Smooth muscle cell (in vitro differentiated cells): ENCODE measurements around the gene ATP6V0E2. TPM values are rescaled to one million over a fixed set of nuclear protein-coding genes. Genes with fewer than 3 reads are reported as not detected.

Experiments
- DNase-seq: peaks from one replicate; lab custom pipeline; 2025; ENCODE audit not compliant: unreplicated experiment; lab: John Stamatoyannopoulos, UW
- H2AFZ ChIP-seq: fragments of 200-600 bp; sonication (generic); 2 replicates; pipeline ENCODE4 v1.6.0; 2016; ENCODE audit warnings: antibody characterized with exemption, low read depth, mild to moderate bottlenecking
- H3F3A ChIP-seq: fragments of 200-600 bp; sonication (generic); 2 replicates; pipeline ENCODE4 v1.6.0; 2017; ENCODE audit warnings: antibody characterized with exemption, low read depth
- H3K27ac ChIP-seq: fragments of 200-600 bp; sonication (generic); 2 replicates; pipeline ENCODE4 v1.5.1; 2016; ENCODE audit warnings: low read depth, mild to moderate bottlenecking
- H3K27me3 ChIP-seq: fragments of 200-600 bp; sonication (generic); 2 replicates; pipeline ENCODE4 v1.6.1; 2016; ENCODE audit warnings: low read depth, mild to moderate bottlenecking
- H3K36me3 ChIP-seq: fragments of 200-600 bp; sonication (generic); 2 replicates; pipeline ENCODE4 v1.5.1; 2016; ENCODE audit warnings: low read depth
- H3K4me1 ChIP-seq: fragments of 200-600 bp; sonication (generic); 2 replicates; pipeline ENCODE4 v1.5.1; 2016; ENCODE audit warnings: low read depth
- H3K4me2 ChIP-seq: fragments of 200-600 bp; sonication (generic); 2 replicates; pipeline ENCODE4 v1.6.0; 2016; ENCODE audit warnings: mild to moderate bottlenecking
- H3K4me3 ChIP-seq: fragments of 200-600 bp; sonication (generic); 2 replicates; pipeline ENCODE4 v1.5.1; 2016; ENCODE audit warnings: mild to moderate bottlenecking
- H3K79me2 ChIP-seq: fragments of 200-600 bp; sonication (generic); 2 replicates; pipeline ENCODE4 v1.6.0; 2016; ENCODE audit warnings: low read depth, mild to moderate bottlenecking
- H3K9ac ChIP-seq: fragments of 200-600 bp; sonication (generic); 2 replicates; pipeline ENCODE4 v1.6.0; 2016; ENCODE audit warnings: low read depth
- H3K9me3 ChIP-seq: fragments of 200-600 bp; sonication (generic); replicated peaks from 2 replicates; pipeline ENCODE4 v1.5.1; 2016; ENCODE audit warnings: low read depth
- H4K20me1 ChIP-seq: fragments of 200-600 bp; sonication (generic); 2 replicates; pipeline ENCODE4 v1.6.0; 2016; ENCODE audit warnings: low read depth
- CTCF ChIP-seq: fragments of 200-600 bp; sonication (generic); IDR thresholded peaks from 2 replicates; pipeline ENCODE4 v1.5.1; 2017; ENCODE audit warnings: borderline replicate concordance, mild to moderate bottlenecking, antibody characterized with exemption; ENCODE audit not compliant: insufficient read depth, poor library complexity, severe bottlenecking
- WGBS: methylation state at CpG from one replicate; pipeline ENCODE4 v1.1.7; 2016; ENCODE audit warnings: low lambda C conversion rate; 5-methylcytosine and 5-hydroxymethylcytosine counted together
- polyA plus RNA-seq: library from polyadenylated mRNA; unstranded; fragments of >200 nt; fragmentation: Nextera tagmentation; extraction: Ambion mirVana; gene quantifications from 2 replicates; pipeline ENCODE4 v1.2.1, GENCODE V29; 2016
- total RNA-seq: library from RNA; depleted of rRNA; stranded (reverse); fragments of >200 nt; gene quantifications from 2 replicates; pipeline ENCODE4 v1.2.3, GENCODE V29; 2014

Gene ATP6V0E2
- total and polyA plus RNA-seq, 2 experiments from 2014 or later: 4.6 TPM

- peaks cover 5% of the 10 kb centered on the region for H3K4me1 ChIP-seq
- H3K4me2 ChIP-seq: no peak overlapping the region
- no peak overlapping the region for H2AFZ ChIP-seq
- no peak for DNase-seq
- H3K27ac ChIP-seq: no peak overlapping the region
- 92% methylated on average over 25 of the region's 25 CpGs for WGBS
- H3K36me3 ChIP-seq: no peaks in the 10 kb centered on the region
- no peaks in the 10 kb centered on the region for H3K27me3 ChIP-seq
- no peak for TF ChIP-seq CTCF
- no peaks in the 10 kb centered on the region for H3K9me3 ChIP-seq
- no peaks in the 10 kb centered on the region for H3F3A ChIP-seq
- H4K20me1 ChIP-seq: no peaks in the 10 kb centered on the region
- no peaks in the 10 kb centered on the region for H3K79me2 ChIP-seq
- no peak overlapping the region for H3K9ac ChIP-seq
- H3K4me3 ChIP-seq: no peak overlapping the region
These were observed 5.8 kb upstream of the ATP6V0E2 start for GRCh38 chr7:149867762-149868622.

GRCh38 chr7:149868623-149869290 lies 5.0 kb upstream of the ATP6V0E2 start:
- no peaks in the 10 kb centered on the region for H4K20me1 ChIP-seq
- WGBS: 82% methylated on average over 7 of the region's 7 CpGs
- DNase-seq: no peak

GRCh38 chr7:149869291-149869650 lies 4.5 kb upstream of the ATP6V0E2 start:
- Histone ChIP-seq H4K20me1 (no peaks in the 10 kb centered on the region), H3K9ac (no peak overlapping the region), H3K9me3 (no peaks in the 10 kb centered on the region), H3K27me3 (no peaks in the 10 kb centered on the region), H3K4me1 (peaks cover 5% of the 10 kb centered on the region), H3K36me3 (no peaks in the 10 kb centered on the region), H3K27ac (no peak overlapping the region), H3K79me2 (no peaks in the 10 kb centered on the region), H2AFZ (no peak overlapping the region), H3F3A (no peaks in the 10 kb centered on the region), H3K4me3 (no peak overlapping the region), H3K4me2 (no peak overlapping the region)
- 92% methylated on average over 5 of the region's 5 CpGs for WGBS
- no peak for DNase-seq
- no peak for TF ChIP-seq CTCF

More at GRCh38 chr7:149868623-149869290, 5.0 kb upstream of the ATP6V0E2 start:
- Histone ChIP-seq H3K4me3 (no peak overlapping the region), H3K27ac (no peak overlapping the region), H3K9me3 (no peaks in the 10 kb centered on the region), H3K4me2 (no peak overlapping the region), H2AFZ (no peak overlapping the region), H3K9ac (no peak overlapping the region), H3K27me3 (no peaks in the 10 kb centered on the region), H3K36me3 (no peaks in the 10 kb centered on the region), H3K4me1 (peaks cover 5% of the 10 kb centered on the region), H3K79me2 (no peaks in the 10 kb centered on the region), H3F3A (no peaks in the 10 kb centered on the region)
- no peak for TF ChIP-seq CTCF
